SK-N-SH (cell line): ENCODE results near the gene TLX1. TPM values are rescaled to one million over a fixed set of nuclear protein-coding genes. Genes with fewer than 3 reads are reported as not detected.

ENCODE experiments used
- CTCF ChIA-PET: fragments of 300-600, 350-600 bp; formaldehyde crosslinking; extraction: SDS; loops from one replicate; lab custom pipeline; 2021; lab: Yijun Ruan, JAX
- POLR2A ChIA-PET: fragments of 350-600 bp; sonication (Branson Sonifier 250); formaldehyde crosslinking; extraction: SDS; loops from one replicate; lab custom pipeline; 2020; ENCODE audit warnings: antibody characterized with exemption, inconsistent platforms; lab: Yijun Ruan, JAX
- DNase-seq: peaks from one replicate; pipeline ENCODE4 v3.0.0; 2012
- H2AFZ ChIP-seq: fragments of 200-600 bp; sonication (generic); 2 replicates; pipeline ENCODE4 v1.8.1; 2016; ENCODE audit warnings: antibody characterized with exemption, mild to moderate bottlenecking, low read depth
- H3F3A ChIP-seq: fragments of 200-600 bp; sonication (generic); replicated peaks from 2 replicates; pipeline ENCODE3; 2016; ENCODE audit warnings: antibody characterized with exemption, mild to moderate bottlenecking; ENCODE audit not compliant: insufficient read depth
- H3K27ac ChIP-seq, 2 experiments: fragments of 200-500 bp in 1 of 2; fragments of 200-600 bp in 1 of 2; sonication (Bioruptor generic) in 1 of 2; sonication (generic), shearing (Covaris generic) in 1 of 2; 2 replicates each; pipeline versions ENCODE4 v1.5.1 to v1.6.1; 2014 to 2016; ENCODE audit warnings: low read depth in 2 of 2, inconsistent platforms in 1 of 2, low read length in 1 of 2, mild to moderate bottlenecking in 1 of 2, mixed read lengths in 1 of 2
- H3K27me3 ChIP-seq: fragments of 200-600 bp; sonication (generic), shearing (Covaris generic); 2 replicates; pipeline ENCODE4 v1.6.1; 2016; ENCODE audit warnings: mixed run types; ENCODE audit not compliant: insufficient read depth
- H3K36me3 ChIP-seq, 2 experiments: fragments of 200-500 bp in 1 of 2; fragments of 200-600 bp in 1 of 2; sonication (Bioruptor generic) in 1 of 2; sonication (generic) in 1 of 2; replicated peaks in 1 of 2; 2 replicates each; pipeline versions ENCODE3 to v1.5.1; 2014 to 2016; ENCODE audit warnings: low read length in 1 of 2, mild to moderate bottlenecking in 1 of 2; ENCODE audit not compliant: insufficient read depth in 2 of 2, control insufficient read depth in 1 of 2
- H3K4me1 ChIP-seq, 2 experiments: fragments of 200-500 bp in 1 of 2; fragments of 200-600 bp in 1 of 2; sonication (Bioruptor generic) in 1 of 2; sonication (generic), shearing (Covaris generic) in 1 of 2; 2 replicates each; pipeline versions ENCODE4 v1.5.1 to v1.6.1; 2014 to 2016; ENCODE audit warnings: low read depth in 1 of 2, low read length in 1 of 2, mixed run types in 1 of 2; ENCODE audit not compliant: insufficient read depth in 2 of 2, control insufficient read depth in 1 of 2
- H3K4me2 ChIP-seq: fragments of 200-600 bp; sonication (generic), shearing (Covaris generic); 2 replicates; pipeline ENCODE4 v1.6.1; 2017; ENCODE audit warnings: mixed run types
- H3K4me3 ChIP-seq, 2 experiments: fragments of 200-500 bp in 1 of 2; fragments of 200-600 bp in 1 of 2; sonication (Bioruptor generic) in 1 of 2; sonication (generic), shearing (Covaris generic) in 1 of 2; 2 replicates each; pipeline versions ENCODE4 v1.5.1 to v1.8.1; 2014 to 2016; ENCODE audit warnings: low read depth in 2 of 2, inconsistent platforms in 1 of 2, low read length in 1 of 2, mild to moderate bottlenecking in 1 of 2, mixed read lengths in 1 of 2, moderate library complexity in 1 of 2
- H3K79me2 ChIP-seq: fragments of 200-600 bp; sonication (generic); 2 replicates; pipeline ENCODE4 v1.8.1; 2017; ENCODE audit warnings: mild to moderate bottlenecking; ENCODE audit not compliant: insufficient read depth
- H3K9ac ChIP-seq: fragments of 200-600 bp; sonication (generic); 2 replicates; pipeline ENCODE4 v1.6.1; 2017; ENCODE audit warnings: mixed run types
- H3K9me2 ChIP-seq: fragments of 200-600 bp; sonication (generic); 2 replicates; pipeline ENCODE4 v1.6.1; 2017; ENCODE audit warnings: mixed run types
- H3K9me3 ChIP-seq: fragments of 200-600 bp; sonication (generic); 2 replicates; pipeline ENCODE4 v1.6.1; 2017; ENCODE audit warnings: mixed run types, mild to moderate bottlenecking, moderate library complexity
- H4K20me1 ChIP-seq: fragments of 200-600 bp; sonication (generic); 2 replicates; pipeline ENCODE4 v1.6.1; 2017; ENCODE audit warnings: mild to moderate bottlenecking, mixed run types; ENCODE audit not compliant: insufficient read depth
- CHD2 ChIP-seq: fragments of 150-350 bp; IDR thresholded peaks from 2 replicates; pipeline ENCODE4 v1.6.1; 2018; ENCODE audit warnings: low read length; ENCODE audit not compliant: partially characterized antibody
- FOSL2 ChIP-seq: IDR thresholded peaks from 2 replicates; pipeline ENCODE4 v1.4.0; 2012; ENCODE audit warnings: low read depth, mild to moderate bottlenecking, moderate library complexity, borderline replicate concordance
- FOXM1 ChIP-seq: IDR thresholded peaks from 2 replicates; pipeline ENCODE4 v1.4.0; 2012; ENCODE audit warnings: low read depth, mild to moderate bottlenecking
- GATA2 ChIP-seq: sonication (generic); formaldehyde crosslinking; IDR thresholded peaks from 2 replicates; pipeline ENCODE4 v1.5.0; 2020; ENCODE audit warnings: mild to moderate bottlenecking, missing genetic modification reagents
- JUND ChIP-seq: IDR thresholded peaks from 2 replicates; pipeline ENCODE4 v1.4.0; 2012
- POLR2AphosphoS5 ChIP-seq: IDR thresholded peaks from 2 replicates; pipeline ENCODE4 v1.6.1; 2012; ENCODE audit warnings: low read depth, low read length
- RAD21 ChIP-seq: IDR thresholded peaks from 2 replicates; pipeline ENCODE4 v1.6.1; 2012; ENCODE audit warnings: mild to moderate bottlenecking, low read length
- REST ChIP-seq: IDR thresholded peaks from 2 replicates; pipeline ENCODE4 v1.6.1; 2012; ENCODE audit warnings: mild to moderate bottlenecking, low read depth, low read length, moderate library complexity
- RFX5 ChIP-seq: IDR thresholded peaks from 2 replicates; pipeline ENCODE4 v1.6.1; 2012; ENCODE audit warnings: mild to moderate bottlenecking, improper control_type of control experiment, low read length
- RXRA ChIP-seq: IDR thresholded peaks from 2 replicates; pipeline ENCODE4 v1.4.0; 2012; ENCODE audit warnings: low read depth, mild to moderate bottlenecking, borderline replicate concordance
- TCF12 ChIP-seq: IDR thresholded peaks from 2 replicates; pipeline ENCODE4 v1.4.0; 2012
- ZBTB33 ChIP-seq: IDR thresholded peaks from 2 replicates; pipeline ENCODE4 v1.4.0; 2012; ENCODE audit warnings: low read depth, borderline replicate concordance
- WGBS: methylation state at CpG from one replicate; pipeline ENCODE4 v1.1.6; 2017; ENCODE audit warnings: low lambda C conversion rate; 5-methylcytosine and 5-hydroxymethylcytosine counted together
- polyA plus RNA-seq, 3 experiments: library from polyadenylated mRNA; depleted of rRNA; stranded (reverse); fragments of >200 nt; gene quantifications; 2 replicates each; pipeline ENCODE4 v1.2.3, GENCODE V29; 2012

TLX1 gene
- polyA plus RNA-seq, 1 of the 3 experiments (the other 2 are of a cell fraction), result not detected

- Histone ChIP-seq H3K27ac (no peak overlapping the region), H3K4me2 (peak overlapping the region; percentile 85), H3K9me2 (no peaks in the 10 kb centered on the region), H3K27me3 (peaks cover 77% of the 10 kb centered on the region), H3K4me3 (peak overlapping the region; percentile 33 to 51; a peak in 2 of 4 replicates), H3F3A (no peaks in the 10 kb centered on the region), H3K9me3 (no peaks in the 10 kb centered on the region), H3K36me3 (no peaks in the 10 kb centered on the region), H3K79me2 (no peaks in the 10 kb centered on the region), H3K9ac (no peak overlapping the region), H4K20me1 (no peaks in the 10 kb centered on the region), H2AFZ (no peak overlapping the region), H3K4me1 (peaks cover 0 to 2% of the 10 kb centered on the region in 2 experiments; a peak in 1 of 4 replicates)
- 70% methylated on average over 30 of the region's 39 CpGs for whole genome bisulfite sequencing
- peak; percentile 49 for DNase-seq
- TF ChIP-seq GATA2 (no peak), ZBTB33 (no peak), CHD2 (no peak), REST (no peak), RAD21 (no peak), RFX5 (no peak), JUND (no peak), POLR2AphosphoS5 (no peak), TCF12 (no peak), FOXM1 (no peak), RXRA (no peak), FOSL2 (no peak)
- POLR2A ChIA-PET, result interaction anchor here (1.3 kb wide), 1 partner anchor 36 kb away, joined by 4 read pairs; no protein-coding TSS in a partner anchor
- CTCF ChIA-PET, result interaction anchor here (1.4 to 21.6 kb wide), 4 partner anchors 9 to 72 kb away, joined by 3 to 972 read pairs (median 33); no protein-coding TSS in a partner anchor
Measured at GRCh38 chr10:101131962-101132635, 999 bp downstream of the TLX1 start.
